IMR-90 (cell line): ENCODE results near the gene STX8. TPM values are rescaled to one million over a fixed set of nuclear protein-coding genes. Genes with fewer than 3 reads are reported as not detected.

Experiments used
- ATAC-seq: fragments of 200-7000 bp; cut with Tn5 transposase; 2 replicates; pipeline ENCODE4 v1.9.1; 2020; ENCODE audit warnings: low read depth, mild to moderate bottlenecking, moderate library complexity
- BruUV-seq: library from RNA; stranded (reverse); fragments of 400-500 nt; replicated peaks from 2 replicates; lab custom pipeline; 2021; lab: Mats Ljungman, UMichigan
- CTCF ChIA-PET: fragments of 300-600 bp; formaldehyde crosslinking; extraction: SDS; loops from one replicate; lab custom pipeline; 2021; ENCODE audit warnings: antibody characterized with exemption; lab: Yijun Ruan, JAX
- POLR2A ChIA-PET: fragments of 300-600 bp; sonication (Branson Sonifier 250); formaldehyde crosslinking; loops from one replicate; lab custom pipeline; 2022; ENCODE audit warnings: antibody characterized with exemption; ENCODE audit not compliant: unreplicated experiment; lab: Charles Lee
- DNase-seq: peaks from one replicate; pipeline ENCODE4 v3.0.0; 2013
- H2AFZ ChIP-seq: replicated peaks from 2 replicates; pipeline ENCODE3; 2013; ENCODE audit warnings: low read length, mild to moderate bottlenecking; ENCODE audit not compliant: poor library complexity
- H2AK5ac ChIP-seq: 2 replicates; pipeline ENCODE4 v1.6.1; 2013; ENCODE audit warnings: low read depth, low read length, inconsistent platforms
- H2AK9ac ChIP-seq: replicated peaks from 2 replicates; pipeline ENCODE3; 2013; ENCODE audit warnings: mild to moderate bottlenecking, low read depth, low read length, moderate library complexity; ENCODE audit not compliant: poor library complexity
- H2BK120ac ChIP-seq: 2 replicates; pipeline ENCODE4 v1.6.1; 2013; ENCODE audit warnings: low read depth, low read length, inconsistent platforms
- H2BK15ac ChIP-seq: 3 replicates; pipeline ENCODE4 v1.6.1; 2013; ENCODE audit warnings: low read depth, low read length, inconsistent platforms
- H2BK20ac ChIP-seq: 2 replicates; pipeline ENCODE4 v1.6.1; 2013; ENCODE audit warnings: low read depth, mild to moderate bottlenecking, inconsistent platforms, low read length, moderate library complexity
- H2BK5ac ChIP-seq: 2 replicates; pipeline ENCODE4 v1.6.1; 2013; ENCODE audit warnings: mild to moderate bottlenecking, low read depth, low read length, inconsistent platforms; ENCODE audit not compliant: poor library complexity, severe bottlenecking
- H3K14ac ChIP-seq: replicated peaks from 2 replicates; pipeline ENCODE4 v1.6.1; 2013; ENCODE audit warnings: low read depth, low read length, inconsistent platforms
- H3K18ac ChIP-seq: 2 replicates; pipeline ENCODE4 v1.6.1; 2013; ENCODE audit warnings: low read depth, low read length, control low read depth
- H3K23ac ChIP-seq: 2 replicates; pipeline ENCODE4 v1.6.1; 2013; ENCODE audit warnings: low read depth, low read length, inconsistent platforms
- H3K27ac ChIP-seq: 2 replicates; pipeline ENCODE4 v1.5.1; 2013; ENCODE audit warnings: mild to moderate bottlenecking, control low read depth, low read length; ENCODE audit not compliant: insufficient read depth
- H3K27me3 ChIP-seq: 2 replicates; pipeline ENCODE4 v1.6.1; 2013; ENCODE audit warnings: low read length; ENCODE audit not compliant: control insufficient read depth, insufficient read depth
- H3K36me3 ChIP-seq: 2 replicates; pipeline ENCODE4 v1.6.1; 2013; ENCODE audit warnings: low read length, mixed read lengths; ENCODE audit not compliant: control insufficient read depth, insufficient read depth
- H3K4ac ChIP-seq: 2 replicates; pipeline ENCODE4 v1.6.1; 2013; ENCODE audit warnings: low read depth, low read length, inconsistent platforms
- H3K4me1 ChIP-seq: 2 replicates; pipeline ENCODE4 v1.6.1; 2013; ENCODE audit warnings: low read length, mixed read lengths; ENCODE audit not compliant: control insufficient read depth, insufficient read depth
- H3K4me2 ChIP-seq: 2 replicates; pipeline ENCODE4 v1.6.1; 2013; ENCODE audit warnings: low read depth, mild to moderate bottlenecking, control low read depth, low read length, moderate library complexity
- H3K4me3 ChIP-seq: 2 replicates; pipeline ENCODE4 v1.5.1; 2013; ENCODE audit warnings: low read depth, mild to moderate bottlenecking, control low read depth, low read length, moderate library complexity; ENCODE audit not compliant: insufficient read depth
- H3K56ac ChIP-seq: 2 replicates; pipeline ENCODE4 v1.6.1; 2013; ENCODE audit warnings: low read length, inconsistent platforms; ENCODE audit not compliant: insufficient read depth; ENCODE audit errors: extremely low read depth
- H3K79me1 ChIP-seq, 2 experiments: 2 replicates each; pipeline ENCODE4 v1.6.1; 2013; ENCODE audit warnings: low read length in 2 of 2, inconsistent platforms in 1 of 2, low read depth in 1 of 2
- H3K9ac ChIP-seq: 2 replicates; pipeline ENCODE4 v1.6.1; 2013; ENCODE audit warnings: low read depth, low read length, control low read depth
- H3K9me1 ChIP-seq: 2 replicates; pipeline ENCODE4 v1.6.1; 2013; ENCODE audit warnings: low read length, inconsistent platforms; ENCODE audit not compliant: insufficient read depth
- H3K9me3 ChIP-seq: 2 replicates; pipeline ENCODE4 v1.6.1; 2013; ENCODE audit warnings: low read length; ENCODE audit not compliant: control insufficient read depth, insufficient read depth
- H4K20me1 ChIP-seq: 2 replicates; pipeline ENCODE4 v1.6.1; 2013; ENCODE audit warnings: low read length, inconsistent platforms; ENCODE audit not compliant: insufficient read depth
- H4K5ac ChIP-seq: 2 replicates; pipeline ENCODE4 v1.6.1; 2013; ENCODE audit warnings: mild to moderate bottlenecking, low read depth, low read length, control low read depth
- H4K8ac ChIP-seq, 2 experiments: 2 replicates each; pipeline ENCODE4 v1.6.1; 2013; ENCODE audit warnings: low read depth in 2 of 2, low read length in 2 of 2, control low read depth in 1 of 2, inconsistent platforms in 1 of 2
- H4K91ac ChIP-seq: 2 replicates; pipeline ENCODE4 v1.6.1; 2013; ENCODE audit warnings: low read depth, low read length, inconsistent platforms; ENCODE audit not compliant: insufficient read depth
- BHLHE40 ChIP-seq: fragments of 150-350 bp; IDR thresholded peaks from 2 replicates; pipeline ENCODE4 v1.6.1; 2016; ENCODE audit warnings: mild to moderate bottlenecking, low read depth, low read length
- CHD1 ChIP-seq: IDR thresholded peaks from 2 replicates; pipeline ENCODE4 v1.6.1; 2012; ENCODE audit warnings: low read depth, low read length, improper control_type of control experiment
- NFE2L2 ChIP-seq: fragments of 150-350 bp; IDR thresholded peaks from 2 replicates; pipeline ENCODE4 v1.6.1; 2016; ENCODE audit warnings: low read depth, mild to moderate bottlenecking, low read length
- POLR2A ChIP-seq: IDR thresholded peaks from 2 replicates; pipeline ENCODE4 v1.6.1; 2012; ENCODE audit warnings: mild to moderate bottlenecking, low read depth, low read length
- SMC3 ChIP-seq: fragments of 150-350 bp; IDR thresholded peaks from 2 replicates; pipeline ENCODE4 v1.6.1; 2016; ENCODE audit warnings: low read depth, mild to moderate bottlenecking, antibody characterized with exemption, low read length, moderate library complexity
- WGBS, 2 experiments: methylation state at CpG; one replicate each; pipeline versions ENCODE4 v1.1.5 to v1.1.7; 2013; ENCODE audit warnings: missing lambda C conversion rate in 2 of 2; ENCODE audit not compliant: insufficient read length in 1 of 2; ENCODE audit errors: extremely low coverage in 2 of 2; 5-methylcytosine and 5-hydroxymethylcytosine counted together
- dilution Hi-C: fragments of 300-500 bp; cut with HindIII; formaldehyde crosslinking; loops from one replicate; pipeline ENCODE4 v1.14.3; 2018; ENCODE audit warnings: low sequenced_read_pairs; ENCODE audit not compliant: unreplicated experiment
- in situ Hi-C: fragments of 300-500 bp; cut with MboI; formaldehyde crosslinking; loops from 3 replicates; pipeline ENCODE4 v1.14.3; 2019; ENCODE audit warnings: low sequenced_read_pairs, inconsistent platforms, mixed read lengths
- intact Hi-C: fragments of 100-400 bp; cut with micrococcal nuclease; formaldehyde crosslinking; loops from 2 replicates; pipeline ENCODE4 v1.10.0; 2022
- polyA plus RNA-seq, 3 experiments: library from polyadenylated mRNA; depleted of rRNA; stranded (reverse); fragments of >200 nt; gene quantifications; 2 replicates each; pipeline ENCODE4 v1.2.3, GENCODE V29; 2012; ENCODE audit warnings: low replicate concordance in 1 of 3
- total RNA-seq: library from RNA; depleted of rRNA; stranded (reverse); fragments of >200 nt; gene quantifications from 2 replicates; pipeline ENCODE4 v1.2.3, GENCODE V29; 2012

The STX8 gene
- total and polyA plus RNA-seq, 2 of the 4 experiments (the other 2 are of a cell fraction) = 26.5 to 47.0 TPM

DNA sequence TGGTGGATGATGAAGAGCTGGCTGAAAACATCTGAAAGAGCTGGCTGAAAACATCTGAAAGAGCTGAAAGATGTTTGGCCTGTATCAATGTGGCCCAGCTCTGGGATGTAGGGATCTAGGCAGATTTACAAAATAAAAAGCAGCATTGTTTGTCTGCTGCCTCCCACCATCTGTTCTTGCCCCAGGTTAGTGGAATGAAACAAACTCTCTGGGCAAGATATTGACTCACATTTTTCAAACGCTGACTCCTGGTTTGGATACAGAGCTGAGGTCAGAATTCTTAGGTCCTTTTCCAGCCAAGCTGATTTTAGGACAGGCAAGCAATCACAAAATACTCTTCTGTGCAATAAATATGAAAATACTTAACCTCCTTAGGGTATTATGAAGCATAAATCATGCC is 139.0 kb downstream of the STX8 start:
- H3K9ac ChIP-seq = no peak overlapping the region
- no peak overlapping the region for H4K91ac ChIP-seq
- H3K14ac ChIP-seq = no peak overlapping the region
- H3K4ac ChIP-seq = no peak overlapping the region
- H2BK15ac ChIP-seq = no peak overlapping the region
- H3K23ac ChIP-seq = no peak overlapping the region
- no peak overlapping the region for H3K4me2 ChIP-seq
- H3K56ac ChIP-seq = no peak overlapping the region
- no peaks in the 10 kb centered on the region for H3K9me1 ChIP-seq
- DNase-seq = no peak
- H4K20me1 ChIP-seq = no peaks in the 10 kb centered on the region
- ChIA-PET POLR2A (no interaction called here), CTCF (interaction anchor here (0.6 to 1.3 kb wide), 3 partner anchors 10 to 112 kb away, joined by 3 read pairs; no protein-coding TSS in a partner anchor)
- H3K36me3 ChIP-seq = no peaks in the 10 kb centered on the region
- no peaks in the 10 kb centered on the region for H3K9me3 ChIP-seq
- H2AK5ac ChIP-seq = no peak overlapping the region
- no peaks in the 10 kb centered on the region; a peak in 1 of 4 replicates for H3K79me1 ChIP-seq
- no peak overlapping the region for H2AFZ ChIP-seq
- WGBS, 2 experiments = no CpG with 5 or more reads among the region's 1 CpG
- H3K4me3 ChIP-seq = no peak overlapping the region
- no peak overlapping the region for H3K27ac ChIP-seq
- BruUV-seq = no TSS peak
- intact Hi-C loops (loop anchor here (10.0 kb wide), 1 partner anchor 442 kb away; no protein-coding TSS in a partner anchor), dilution Hi-C loops (no loop called here), in situ Hi-C loops (no loop called here)
- no peak overlapping the region for H2AK9ac ChIP-seq
- no peak for TF ChIP-seq NFE2L2
- no peak for TF ChIP-seq BHLHE40
- no peak for TF ChIP-seq CHD1
- no peak for TF ChIP-seq SMC3
- TF ChIP-seq POLR2A = no peak
- H3K4me1 ChIP-seq = no peaks in the 10 kb centered on the region
- ATAC-seq = no peak
- no peak overlapping the region for H4K5ac ChIP-seq
- no peak overlapping the region for H2BK5ac ChIP-seq
- H4K8ac ChIP-seq = no peak overlapping the region
- H2BK120ac ChIP-seq = no peak overlapping the region
- H3K27me3 ChIP-seq = no peaks in the 10 kb centered on the region
- H3K18ac ChIP-seq = no peak overlapping the region
- no peak overlapping the region for H2BK20ac ChIP-seq
